A673 (cell line): ENCODE results near the gene CCT3.

Source experiments
- EZH2 ChIP-seq: fragments of 200-600 bp; sonication (generic); IDR thresholded peaks from 2 replicates; pipeline ENCODE4 v1.6.1; 2017; ENCODE audit warnings: borderline replicate concordance, low read depth, mild to moderate bottlenecking, mixed read lengths, antibody characterized with exemption, low read length; ENCODE audit not compliant: poor library complexity, severe bottlenecking
- TF ChIP-seq, protein P1 (sequence below): fragments of 300-800, 200-600 bp; sonication (generic); conservative IDR thresholded peaks from 2 replicates; pipeline ENCODE4 v1.5.1; 2017; ENCODE audit warnings: low read depth, mild to moderate bottlenecking, antibody characterized with exemption, low read length, moderate library complexity, mixed read lengths

DNA sequence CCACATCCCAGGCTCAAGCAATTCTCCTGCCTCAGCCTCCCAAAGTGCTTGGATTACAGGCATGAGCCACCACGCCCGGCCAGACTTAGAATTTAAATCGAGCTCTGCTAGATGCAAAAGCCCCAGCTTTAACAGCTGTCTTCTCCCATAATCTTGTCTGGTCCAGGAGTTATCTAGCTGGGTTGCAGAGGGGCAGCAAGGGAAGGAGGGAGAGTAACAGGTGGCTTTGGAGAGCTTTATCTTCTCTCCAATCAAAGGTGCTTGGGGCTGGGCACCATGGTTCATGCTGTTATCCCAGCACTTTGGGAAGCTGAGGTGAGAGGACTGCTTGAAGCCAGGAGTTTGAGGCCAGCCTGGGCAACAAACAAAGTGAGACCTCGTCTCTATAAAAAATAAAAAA is 34.8 kb upstream of the CCT3 start:
- TF ChIP-seq, protein P1, sequence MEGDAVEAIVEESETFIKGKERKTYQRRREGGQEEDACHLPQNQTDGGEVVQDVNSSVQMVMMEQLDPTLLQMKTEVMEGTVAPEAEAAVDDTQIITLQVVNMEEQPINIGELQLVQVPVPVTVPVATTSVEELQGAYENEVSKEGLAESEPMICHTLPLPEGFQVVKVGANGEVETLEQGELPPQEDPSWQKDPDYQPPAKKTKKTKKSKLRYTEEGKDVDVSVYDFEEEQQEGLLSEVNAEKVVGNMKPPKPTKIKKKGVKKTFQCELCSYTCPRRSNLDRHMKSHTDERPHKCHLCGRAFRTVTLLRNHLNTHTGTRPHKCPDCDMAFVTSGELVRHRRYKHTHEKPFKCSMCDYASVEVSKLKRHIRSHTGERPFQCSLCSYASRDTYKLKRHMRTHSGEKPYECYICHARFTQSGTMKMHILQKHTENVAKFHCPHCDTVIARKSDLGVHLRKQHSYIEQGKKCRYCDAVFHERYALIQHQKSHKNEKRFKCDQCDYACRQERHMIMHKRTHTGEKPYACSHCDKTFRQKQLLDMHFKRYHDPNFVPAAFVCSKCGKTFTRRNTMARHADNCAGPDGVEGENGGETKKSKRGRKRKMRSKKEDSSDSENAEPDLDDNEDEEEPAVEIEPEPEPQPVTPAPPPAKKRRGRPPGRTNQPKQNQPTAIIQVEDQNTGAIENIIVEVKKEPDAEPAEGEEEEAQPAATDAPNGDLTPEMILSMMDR: no peak
- no peak for TF ChIP-seq EZH2
